Adrenal gland (tissue), 12 donors: ENCODE measurements around the gene C1QTNF7. TPM values are rescaled to one million over a fixed set of nuclear protein-coding genes. Genes with fewer than 3 reads are reported as not detected.

ENCODE experiments used
- DNase-seq, 7 donors: peaks; one replicate each; pipeline ENCODE4 v3.0.0-alpha.2; 2019 to 2020
- H3K27ac ChIP-seq, 5 donors: fragments of 200-600 bp; sonication (generic) in 4 of 5; 1 replicate in 3 of 5; 2 replicates in 2 of 5; pipeline versions ENCODE4 v1.5.1 to v1.8.0; 2016 to 2020; ENCODE audit warnings: mild to moderate bottlenecking in 1 of 5
- H3K27me3 ChIP-seq: fragments of 200-600 bp; 2 replicates; pipeline ENCODE4 v1.8.0; 2021
- H3K36me3 ChIP-seq, 2 donors: fragments of 200-600 bp; replicated peaks in 1 of 2; 1 replicate in 1 of 2; 2 replicates in 1 of 2; pipeline versions ENCODE4 v1.5.1 to v1.8.0; 2018 to 2022
- H3K4me1 ChIP-seq, 2 donors: fragments of 200-600 bp; replicated peaks in 1 of 2; 1 replicate in 1 of 2; 2 replicates in 1 of 2; pipeline versions ENCODE4 v1.5.1 to v1.8.0; 2018 to 2021
- H3K4me3 ChIP-seq, 4 donors: fragments of 200-600 bp; sonication (generic) in 3 of 4; one replicate each; pipeline ENCODE4 v1.5.1; 2016 to 2018
- H3K9me3 ChIP-seq, 3 donors: fragments of 200-600 bp; sonication (generic) in 1 of 3; replicated peaks in 1 of 3; 1 replicate in 2 of 3; 2 replicates in 1 of 3; pipeline versions ENCODE4 v1.5.1 to v1.8.0; 2016 to 2021
- CTCF ChIP-seq, 6 experiments: fragments of 450-650 bp in 4 of 6; fragments of 200-600 bp in 2 of 6; sonication (generic) in 1 of 6; IDR thresholded peaks; 1 replicate in 5 of 6; 2 replicates in 1 of 6; pipeline versions ENCODE4 v1.5.1 to v1.8.0; 2016 to 2021; ENCODE audit warnings: antibody characterized with exemption in 6 of 6, mild to moderate bottlenecking in 2 of 6, moderate library complexity in 1 of 6
- POLR2A ChIP-seq, 2 donors: fragments of 450-650 bp; IDR thresholded peaks; one replicate each; pipeline ENCODE4 v1.6.1; 2017; ENCODE audit warnings: antibody characterized with exemption in 2 of 2, mild to moderate bottlenecking in 2 of 2, moderate library complexity in 1 of 2
- WGBS, 4 donors: extraction: QIAGEN DNeasy Blood & Tissue Kit in 2 of 4; methylation state at CpG; one replicate each; pipeline versions ENCODE4 v1.1.5 to v1.1.7; 2013 to 2017; 5-methylcytosine and 5-hydroxymethylcytosine counted together
- intact Hi-C, 2 donors: fragments of 100-400 bp; cut with DNase I; formaldehyde crosslinking; loops; one replicate each; pipeline versions ENCODE4 v1.14.1 to v1.15.0; 2022 to 2023
- polyA plus RNA-seq, 3 donors: library from polyadenylated mRNA; stranded (reverse); fragments of 200-250 nt in 2 of 3; fragments of 350-450 nt in 1 of 3; fragmentation: Illumina TruSeq in 1 of 3; extraction: RNeasy Lipid Tissue Mini Kit (QIAGEN cat#74804) in 1 of 3; gene quantifications; one replicate each; pipeline ENCODE4 v1.2.3, GENCODE V29; 2013 to 2014
- total RNA-seq, 9 donors: library from RNA; depleted of rRNA in 4 of 9; stranded (reverse); fragments of >200 nt in 4 of 9; fragments of 120-200 nt in 1 of 9; fragmentation: NEBNext Ultra II Directional in 1 of 9; extraction: Animal tissue kit (Norgen Biotek cat#: 25700) in 1 of 9; gene quantifications; one replicate each; pipeline versions ENCODE4 v1.1.0 to v1.2.4, GENCODE V29; 2013 to 2023
- donor health status: healthy with polysubstance abuse.
- donor health status: Bipolar disorder and iron deficiency.
- donor health status: DM: yes; HTN: yes; CAD: no.
- donor health status: DM: no; HTN: no; CAD: no.
- donor health status: DM: no; HTN: no; CAD: no.
- donor health status: DM: yes; HTN: yes; CAD: no.

The C1QTNF7 gene
- total and polyA plus RNA-seq, 12 donors, result 0.09 to 2.8 (median 1.1) TPM

GRCh38 chr4:15402974-15403373 is 24.9 kb upstream of the C1QTNF7 start:
- H3K27ac ChIP-seq, result no peak overlapping the region
- intact Hi-C loops, result no loop called here
- no peaks in the 10 kb centered on the region for H3K9me3 ChIP-seq
- H3K4me1 ChIP-seq, result peaks cover 4 to 24% of the 10 kb centered on the region in 2 donors
- TF ChIP-seq CTCF (IDR thresholded peaks at IDR 0.05) (no peak), POLR2A (IDR thresholded peaks at IDR 0.05) (no peak)
- DNase-seq, result peak in 1 of 7 donors; percentile 18
- no peaks in the 10 kb centered on the region for H3K27me3 ChIP-seq
- H3K36me3 ChIP-seq, result no peaks in the 10 kb centered on the region
- 53 to 74% (median 67%) methylated on average over 2 of the region's 2 CpGs for WGBS, 4 donors
- H3K4me3 ChIP-seq, result no peak overlapping the region

GRCh38 chr4:15405018-15405417 is 22.8 kb upstream of the C1QTNF7 start:
- Histone ChIP-seq H3K4me3 (no peak overlapping the region), H3K27me3 (no peaks in the 10 kb centered on the region), H3K36me3 (no peaks in the 10 kb centered on the region), H3K27ac (no peak overlapping the region), H3K4me1 (peaks cover 4 to 20% of the 10 kb centered on the region in 2 donors), H3K9me3 (no peaks in the 10 kb centered on the region)
- intact Hi-C loops, result no loop called here
- no peak for DNase-seq
- 85 to 93% (median 86%) methylated on average over 4 of the region's 4 CpGs for WGBS, 4 donors
- TF ChIP-seq CTCF (IDR thresholded peaks at IDR 0.05), result no peak
- TF ChIP-seq POLR2A (IDR thresholded peaks at IDR 0.05), result no peak

GRCh38 chr4:15410750-15411149 is 17.1 kb upstream of the C1QTNF7 start:
- Histone ChIP-seq H3K4me3 (no peak overlapping the region), H3K36me3 (no peaks in the 10 kb centered on the region), H3K27me3 (no peaks in the 10 kb centered on the region), H3K4me1 (peaks cover 3 to 26% of the 10 kb centered on the region in 2 donors), H3K9me3 (no peaks in the 10 kb centered on the region), H3K27ac (no peak overlapping the region)
- no peak for TF ChIP-seq POLR2A (IDR thresholded peaks at IDR 0.05)
- 31 to 46% (median 34%) methylated on average over 6 of the region's 6 CpGs for WGBS, 4 donors
- intact Hi-C loops, result no loop called here
- DNase-seq, result peak in 1 of 7 donors; percentile 4

GRCh38 chr4:15412461-15412860 is 15.4 kb upstream of the C1QTNF7 start:
- no peak for DNase-seq
- Histone ChIP-seq H3K9me3 (no peaks in the 10 kb centered on the region), H3K27me3 (no peaks in the 10 kb centered on the region), H3K27ac (no peak overlapping the region), H3K4me1 (peaks cover 3 to 26% of the 10 kb centered on the region in 2 donors), H3K4me3 (no peak overlapping the region), H3K36me3 (no peaks in the 10 kb centered on the region)
- 89 to 94% (median 92%) methylated on average over 5 of the region's 5 CpGs for WGBS, 4 donors
- TF ChIP-seq POLR2A (IDR thresholded peaks at IDR 0.05) (no peak), CTCF (IDR thresholded peaks at IDR 0.05) (no peak)
- intact Hi-C loops, result no loop called here

- WGBS, 4 donors, result 65 to 80% (median 73%) methylated on average over 6 of the region's 6 CpGs
- no peaks in the 10 kb centered on the region for H3K27me3 ChIP-seq
- no peaks in the 10 kb centered on the region for H3K9me3 ChIP-seq
- TF ChIP-seq CTCF (IDR thresholded peaks at IDR 0.05) (no peak), POLR2A (IDR thresholded peaks at IDR 0.05) (no peak)
- intact Hi-C loops, result no loop called here
- no peak for DNase-seq
- peaks cover 3 to 26% of the 10 kb centered on the region in 2 donors for H3K4me1 ChIP-seq
- H3K36me3 ChIP-seq, result no peaks in the 10 kb centered on the region
- no peak overlapping the region for H3K27ac ChIP-seq
- H3K4me3 ChIP-seq, result no peak overlapping the region
Observed at GRCh38 chr4:15413010-15413622, 14.7 kb upstream of the C1QTNF7 start.
